Epithelial cell of proximal tubule (primary cell): ENCODE measurements around the gene KSR2. TPM values are rescaled to one million over a fixed set of nuclear protein-coding genes. Genes with fewer than 3 reads are reported as not detected.

Experiments
- DNase-seq: peaks from one replicate; pipeline ENCODE4 v3.0.0-alpha.2; 2011; ENCODE audit warnings: low read depth
- H3K4me3 ChIP-seq: 2 replicates; pipeline ENCODE4 v1.5.1; 2011; ENCODE audit warnings: low read depth, mild to moderate bottlenecking, low read length
- CTCF ChIP-seq: conservative IDR thresholded peaks from 2 replicates; pipeline ENCODE4 v1.5.1; 2012; ENCODE audit warnings: low read depth, mild to moderate bottlenecking, low read length
- total RNA-seq: library from RNA; depleted of rRNA; stranded (reverse); fragments of >200 nt; gene quantifications from 2 replicates; pipeline ENCODE4 v1.2.3, GENCODE V29; 2015

Gene KSR2
- 0.29 TPM in 2 replicates for total RNA-seq

- TF ChIP-seq CTCF: no peak
- H3K4me3 ChIP-seq: peak within 1 kb of the TSS; percentile 62
- DNase-seq: no peak
Observed at GRCh38 chr12:117968826-117969659, at the start of gene KSR2. TSS of gene KSR2 (minus strand) at chr12:117968990. CDS start at chr12:117968255, 735 bp downstream.

- H3K4me3 ChIP-seq: no peak overlapping the region
Observed at GRCh38 chr12:118017926-118018325, 49.1 kb upstream of the KSR2 start.

GRCh38 chr12:118016424-118017264 lies 47.9 kb upstream of the KSR2 start, which contains the start of gene RFC5:
TSS of gene RFC5 (plus strand) at chr12:118016703. CDS start at chr12:118016828, 125 bp downstream.
- peak within 1 kb of the TSS; percentile 93 for H3K4me3 ChIP-seq
- no peak for TF ChIP-seq CTCF
- DNase-seq: peak; percentile 49

More at GRCh38 chr12:118017926-118018325, 49.1 kb upstream of the KSR2 start:
- TF ChIP-seq CTCF: no peak
- DNase-seq: no peak

- DNase-seq: no peak
- no peak for TF ChIP-seq CTCF
- peak overlapping the region; percentile 93 for H3K4me3 ChIP-seq
Observed at GRCh38 chr12:118015944-118016343, 47.2 kb upstream of the KSR2 start.

GRCh38 chr12:118015306-118015705 lies 46.5 kb upstream of the KSR2 start:
- no peak for DNase-seq
- no peak for TF ChIP-seq CTCF
- no peak overlapping the region for H3K4me3 ChIP-seq

GRCh38 chr12:118013283-118013682 lies 44.5 kb upstream of the KSR2 start:
- no peak for DNase-seq
- no peak for TF ChIP-seq CTCF
- no peak overlapping the region for H3K4me3 ChIP-seq
